Epithelial cell of esophagus (primary cell): ENCODE results near the gene CPTP.

Experiments used
- DNase-seq: peaks from one replicate; pipeline ENCODE4 v3.0.0; 2010; ENCODE audit warnings: low read depth
- H3K4me3 ChIP-seq: 2 replicates; pipeline ENCODE4 v1.5.1; 2011; ENCODE audit warnings: mild to moderate bottlenecking, low read length, control low read depth
- TF ChIP-seq, protein P1 (sequence below): IDR thresholded peaks from 2 replicates; pipeline ENCODE4 v1.5.1; 2011; ENCODE audit warnings: low read depth, mild to moderate bottlenecking, low read length, control low read depth, inconsistent platforms; ENCODE audit not compliant: insufficient read depth; ENCODE audit errors: missing control alignments

CPTP gene

DNA sequence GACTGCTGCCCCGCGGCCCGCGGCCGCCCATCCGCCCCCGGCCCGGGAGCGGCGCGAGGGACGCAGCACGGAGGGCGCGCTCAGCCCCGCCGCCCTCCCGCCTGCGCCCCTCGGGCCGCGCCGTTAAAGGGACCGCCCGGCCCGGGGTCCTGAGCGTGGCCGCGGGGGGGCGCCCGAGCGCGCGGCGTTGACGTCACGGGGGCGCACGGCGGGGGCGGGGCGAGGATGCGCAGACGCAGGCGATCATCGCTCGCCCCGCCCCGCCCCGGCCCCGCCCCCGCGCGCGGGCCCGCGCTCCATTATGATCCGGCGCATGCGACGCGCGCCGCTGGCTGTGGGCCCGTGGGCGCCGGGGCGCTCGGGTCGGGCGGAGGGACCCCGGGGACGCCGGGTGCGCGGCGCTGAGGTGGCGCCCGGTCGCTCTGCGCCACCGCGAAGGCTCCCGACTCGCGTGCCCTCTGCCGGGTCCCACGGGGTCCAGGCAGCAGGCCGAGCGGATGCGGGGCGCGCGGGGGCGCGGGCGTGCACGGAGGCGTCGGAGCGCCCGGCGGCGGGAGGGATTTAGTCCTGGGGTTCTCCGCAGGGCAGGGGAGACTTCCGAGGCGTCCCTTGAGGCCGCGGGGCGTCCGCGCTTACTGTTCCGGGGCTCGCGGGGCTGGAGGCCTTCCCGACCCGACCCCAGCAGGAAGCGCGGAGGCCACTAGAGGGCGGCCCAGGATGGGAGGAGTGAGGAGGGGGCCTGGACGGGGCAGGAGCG lies 24.8 kb downstream of the CPTP start, which contains the start of gene DVL1:
TSS of gene DVL1 (minus strand) at position 163 of the 757 bp plus-strand sequence. CDS start 353 bp downstream, outside the sequence.
- TF ChIP-seq, protein P1, sequence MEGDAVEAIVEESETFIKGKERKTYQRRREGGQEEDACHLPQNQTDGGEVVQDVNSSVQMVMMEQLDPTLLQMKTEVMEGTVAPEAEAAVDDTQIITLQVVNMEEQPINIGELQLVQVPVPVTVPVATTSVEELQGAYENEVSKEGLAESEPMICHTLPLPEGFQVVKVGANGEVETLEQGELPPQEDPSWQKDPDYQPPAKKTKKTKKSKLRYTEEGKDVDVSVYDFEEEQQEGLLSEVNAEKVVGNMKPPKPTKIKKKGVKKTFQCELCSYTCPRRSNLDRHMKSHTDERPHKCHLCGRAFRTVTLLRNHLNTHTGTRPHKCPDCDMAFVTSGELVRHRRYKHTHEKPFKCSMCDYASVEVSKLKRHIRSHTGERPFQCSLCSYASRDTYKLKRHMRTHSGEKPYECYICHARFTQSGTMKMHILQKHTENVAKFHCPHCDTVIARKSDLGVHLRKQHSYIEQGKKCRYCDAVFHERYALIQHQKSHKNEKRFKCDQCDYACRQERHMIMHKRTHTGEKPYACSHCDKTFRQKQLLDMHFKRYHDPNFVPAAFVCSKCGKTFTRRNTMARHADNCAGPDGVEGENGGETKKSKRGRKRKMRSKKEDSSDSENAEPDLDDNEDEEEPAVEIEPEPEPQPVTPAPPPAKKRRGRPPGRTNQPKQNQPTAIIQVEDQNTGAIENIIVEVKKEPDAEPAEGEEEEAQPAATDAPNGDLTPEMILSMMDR, result peak; percentile 48

DNA sequence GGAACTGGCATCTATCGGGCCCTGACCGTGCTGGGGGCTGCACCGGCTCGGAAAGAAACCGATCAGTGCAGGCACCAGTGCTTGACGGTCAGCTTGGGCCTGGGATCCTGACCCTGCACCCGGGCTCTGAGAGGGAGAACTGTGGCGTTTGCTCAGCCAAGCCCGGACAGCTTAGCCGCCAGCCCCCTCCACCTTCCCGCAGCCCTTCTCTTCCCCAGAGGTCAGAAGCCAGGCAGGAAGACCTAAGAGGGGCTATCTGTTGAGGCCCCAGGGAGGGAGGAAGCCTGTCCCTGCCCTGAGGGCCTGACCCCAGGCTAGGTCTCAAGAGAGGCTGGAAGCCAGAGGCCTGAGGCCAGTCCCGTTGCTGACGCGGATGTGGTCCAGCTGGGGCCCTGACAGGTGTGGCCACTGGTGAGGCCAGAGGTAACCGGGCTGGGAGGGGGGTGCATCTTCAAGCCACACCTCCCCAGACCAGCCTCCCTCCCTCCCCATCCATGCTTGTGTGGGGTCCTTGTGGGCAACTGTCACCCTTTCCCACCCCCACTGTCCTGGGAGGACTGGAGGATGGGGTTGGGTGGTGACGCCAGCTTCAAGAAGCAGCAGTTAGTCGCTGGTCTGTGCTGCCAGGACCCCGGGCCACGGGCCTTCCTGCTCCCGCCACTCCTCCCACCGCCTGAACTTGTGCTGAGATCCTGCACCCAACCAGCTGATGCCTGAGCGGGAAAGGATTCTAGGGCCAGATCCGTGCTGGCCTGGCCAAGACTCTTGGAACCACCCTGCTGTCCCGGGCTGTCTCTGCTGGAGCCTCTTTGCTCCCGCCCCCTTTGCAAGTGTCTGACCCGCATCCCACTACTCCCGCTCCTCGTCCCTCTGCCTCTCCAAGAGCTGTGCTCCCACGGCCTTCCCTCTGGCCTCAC lies 27.2 kb downstream of the CPTP start:
- DNase-seq, result no peak
- H3K4me3 ChIP-seq, result peak overlapping the region; percentile 21
- TF ChIP-seq, protein P1, result no peak

More for the DNA sequence above, 24.8 kb downstream of the CPTP start, which contains the start of gene DVL1:
- peak; percentile 58 for DNase-seq
- H3K4me3 ChIP-seq, result peak within 1 kb of the TSS; percentile 73

GRCh38 chr1:1352786-1353388 lies 28.3 kb downstream of the CPTP start:
- no peak overlapping the region for H3K4me3 ChIP-seq
- no peak for DNase-seq
- TF ChIP-seq, protein P1, result no peak

DNA sequence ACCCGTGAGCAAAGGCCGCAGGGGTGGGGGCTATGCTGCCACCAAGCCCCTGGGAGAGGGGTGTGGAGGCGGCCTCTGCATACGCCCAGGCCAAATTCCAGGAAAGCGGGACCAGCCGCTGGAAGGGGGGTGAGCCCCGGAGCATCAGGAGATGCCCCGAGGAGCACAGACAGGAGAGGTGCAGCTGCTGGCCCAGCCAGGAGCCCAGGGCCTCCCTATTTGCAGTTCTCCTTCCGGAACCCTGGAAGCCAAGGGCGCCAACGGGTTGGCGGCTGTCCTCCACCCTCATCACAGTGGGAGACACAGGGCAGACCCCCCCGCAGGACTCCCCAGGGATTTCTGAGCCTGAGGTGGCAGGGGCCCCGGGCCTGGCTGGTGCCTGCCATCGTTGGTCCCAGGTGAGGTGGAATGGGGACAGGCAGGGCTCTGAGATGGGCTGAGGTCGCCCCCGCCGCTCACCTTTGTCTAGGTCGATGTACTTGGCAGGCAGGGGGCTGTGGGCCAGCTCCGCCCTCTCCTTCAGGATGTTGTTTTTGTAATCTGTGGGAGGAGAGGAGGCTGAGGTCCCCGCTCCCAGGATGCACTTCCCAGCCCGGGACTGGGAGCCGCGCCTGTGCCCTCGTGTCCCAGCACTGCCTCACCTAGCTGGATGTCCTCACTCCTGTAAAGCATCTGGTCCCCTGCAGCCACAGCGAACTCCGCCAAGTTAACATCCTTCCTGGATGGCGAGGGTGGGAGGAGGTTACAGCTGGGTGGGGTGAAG lies 29.0 kb downstream of the CPTP start:
- no peak overlapping the region for H3K4me3 ChIP-seq
- TF ChIP-seq, protein P1, result no peak
- no peak for DNase-seq

DNA sequence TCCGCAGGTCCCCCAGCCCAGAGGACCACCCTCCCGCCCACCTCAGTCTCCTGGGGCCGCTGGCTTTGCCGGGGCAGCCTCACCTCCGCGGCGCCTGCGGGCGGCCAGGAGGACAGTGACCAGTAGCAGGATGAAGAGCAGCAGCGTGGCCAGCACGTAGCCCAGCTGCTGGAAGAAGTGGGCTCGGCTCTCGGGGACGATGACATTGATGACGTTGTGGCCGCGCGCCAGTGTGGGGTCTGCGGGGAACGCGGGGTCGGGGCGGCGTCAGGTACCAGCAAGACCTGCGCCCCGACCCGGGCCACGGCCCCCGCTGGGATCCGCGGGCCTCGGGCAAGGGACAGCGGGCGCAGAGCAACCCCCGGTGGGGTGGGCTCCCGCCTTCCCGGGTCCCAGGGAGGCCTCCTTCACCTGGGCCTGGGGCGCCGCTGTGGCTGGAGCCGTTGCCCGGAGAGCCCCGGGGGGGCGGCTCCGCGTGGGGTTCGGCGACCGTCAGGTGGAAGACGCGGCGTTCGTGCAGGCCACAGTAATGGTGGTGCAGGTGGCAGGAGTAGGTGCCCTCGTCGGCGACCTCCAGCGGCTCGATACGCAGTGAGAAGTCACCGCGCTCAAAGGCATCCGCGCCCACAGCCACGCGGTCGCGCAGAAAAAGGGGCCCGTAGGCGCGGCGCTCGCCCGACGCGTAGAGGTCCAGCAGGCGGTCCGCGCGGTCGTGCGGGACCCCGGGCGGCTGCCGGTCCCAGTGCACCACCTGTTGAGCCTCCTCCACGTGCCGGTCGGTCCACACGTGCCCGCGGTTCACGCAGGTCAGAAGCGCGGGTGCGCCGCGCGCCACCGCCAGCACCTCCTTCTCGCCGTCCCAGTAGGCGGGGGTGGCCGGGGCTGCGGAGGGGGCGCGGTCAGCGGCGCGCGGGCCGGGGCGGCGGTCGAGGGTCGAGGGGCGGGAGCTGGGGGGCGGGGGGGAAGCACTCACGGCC lies 30.0 kb downstream of the CPTP start:
- DNase-seq, result no peak
- no peak overlapping the region for H3K4me3 ChIP-seq
- TF ChIP-seq, protein P1, result no peak
